Kidney epithelial cell (primary cell): Measurements from ENCODE around the gene COL8A1. TPM values are rescaled to one million over a fixed set of nuclear protein-coding genes. Genes with fewer than 3 reads are reported as not detected.

Source experiments
- DNase-seq: peaks from one replicate; pipeline ENCODE4 v3.0.0-alpha.2; 2010; ENCODE audit warnings: low read depth
- H3K27me3 ChIP-seq: 2 replicates; pipeline ENCODE4 v1.6.0; 2011; ENCODE audit warnings: low read length; ENCODE audit not compliant: control insufficient read depth, insufficient read depth
- H3K36me3 ChIP-seq: 2 replicates; pipeline ENCODE4 v1.5.1; 2011; ENCODE audit warnings: low read length; ENCODE audit not compliant: control insufficient read depth, insufficient read depth
- H3K4me3 ChIP-seq: 2 replicates; pipeline ENCODE4 v1.5.1; 2011; ENCODE audit warnings: low read depth, mild to moderate bottlenecking, control low read depth, low read length
- CTCF ChIP-seq: IDR thresholded peaks from 2 replicates; pipeline ENCODE4 v1.5.1; 2011; ENCODE audit warnings: mild to moderate bottlenecking, moderate library complexity, low read length, control low read depth, inconsistent platforms; ENCODE audit not compliant: insufficient read depth, poor library complexity, severe bottlenecking
- total RNA-seq: library from RNA; depleted of rRNA; stranded (reverse); fragments of >200 nt; gene quantifications from 2 replicates; pipeline ENCODE4 v1.2.3, GENCODE V29; 2015

Gene COL8A1
- total RNA-seq, 1 donor from 2014 or later = 24.4 TPM

- no peak for TF ChIP-seq CTCF
- Histone ChIP-seq H3K36me3 (no peaks in the 10 kb centered on the region), H3K4me3 (no peak overlapping the region), H3K27me3 (no peaks in the 10 kb centered on the region)
- no peak for DNase-seq
Observed at GRCh38 chr3:99765042-99765942, 126.9 kb downstream of the COL8A1 start.

DNA sequence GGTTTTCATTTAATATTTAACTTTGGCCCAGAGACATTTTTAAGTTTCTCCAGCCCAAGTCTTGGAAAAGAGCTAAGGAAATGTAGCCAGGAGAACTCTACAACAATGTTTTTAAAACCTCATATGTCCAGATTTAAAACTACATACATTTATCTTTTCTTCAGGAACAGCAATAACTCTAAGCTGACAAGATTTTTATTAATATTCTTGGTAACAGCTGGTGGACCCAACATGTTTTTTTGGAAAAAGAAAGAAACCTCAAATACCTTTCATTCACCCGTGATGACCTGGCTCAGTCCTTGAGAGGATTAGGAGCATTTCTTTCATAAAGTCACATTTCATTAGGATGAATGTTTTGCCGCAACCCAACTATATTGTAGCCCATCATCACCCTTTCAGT, 128.9 kb downstream of the COL8A1 start:
- no peak for TF ChIP-seq CTCF
- H3K36me3 ChIP-seq = no peaks in the 10 kb centered on the region
- H3K4me3 ChIP-seq = no peak overlapping the region
- no peaks in the 10 kb centered on the region for H3K27me3 ChIP-seq
- DNase-seq = no peak

DNA sequence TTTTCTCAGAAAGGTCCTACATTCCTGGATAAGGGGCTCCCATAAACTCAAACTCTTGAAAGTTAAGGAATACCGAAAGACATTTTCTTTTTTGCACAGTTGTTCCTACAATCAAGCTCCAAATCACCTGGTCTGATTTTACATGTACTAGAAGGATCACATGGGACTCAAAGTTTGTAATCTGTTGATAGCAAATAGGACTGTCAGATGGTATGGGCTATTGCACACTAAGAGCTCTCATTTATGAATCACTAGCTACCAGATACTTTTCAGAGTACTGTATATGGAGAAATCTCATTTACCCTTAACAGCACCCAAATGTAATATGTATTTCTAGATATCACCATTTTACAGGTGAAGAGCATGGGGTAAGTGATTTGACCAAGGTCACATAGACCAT, 129.7 kb downstream of the COL8A1 start:
- Histone ChIP-seq H3K27me3 (no peaks in the 10 kb centered on the region), H3K36me3 (no peaks in the 10 kb centered on the region), H3K4me3 (no peak overlapping the region)
- no peak for TF ChIP-seq CTCF
- no peak for DNase-seq

DNA sequence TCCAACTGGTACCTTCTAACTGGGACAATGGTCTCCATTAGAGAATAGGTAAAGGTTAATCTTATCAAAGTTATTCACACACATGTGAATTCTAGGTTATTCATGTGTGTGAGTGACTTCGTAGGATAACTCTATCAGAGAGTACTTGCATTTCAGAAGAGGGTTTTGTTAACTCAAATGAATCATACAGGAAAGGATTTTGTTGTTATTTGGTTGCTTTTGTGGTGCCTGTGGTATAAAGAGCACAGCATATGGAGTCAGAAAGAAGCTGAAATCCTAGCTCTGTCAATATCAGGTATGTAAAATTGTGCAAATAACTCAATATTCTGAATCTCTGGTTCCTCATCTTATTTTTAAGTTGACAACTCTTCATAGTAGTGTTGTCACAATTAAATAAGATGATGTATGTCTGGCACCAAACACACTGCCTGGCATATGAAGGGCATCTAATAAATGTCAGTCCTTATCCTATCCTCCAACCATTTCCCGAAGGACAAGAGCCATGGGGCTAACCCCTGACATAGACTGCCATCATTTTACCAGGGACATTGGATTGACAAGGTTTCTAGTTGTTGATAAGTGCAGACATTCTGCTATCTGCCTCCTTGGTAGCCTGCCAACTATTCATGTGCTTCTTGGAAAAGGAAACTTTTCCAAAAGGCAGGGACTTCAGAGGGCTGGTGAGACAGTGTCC, 130.6 kb downstream of the COL8A1 start:
- no peak overlapping the region for H3K4me3 ChIP-seq
- TF ChIP-seq CTCF = no peak
- DNase-seq = no peak
- no peaks in the 10 kb centered on the region for H3K27me3 ChIP-seq
- no peaks in the 10 kb centered on the region for H3K36me3 ChIP-seq

- no peaks in the 10 kb centered on the region for H3K36me3 ChIP-seq
- no peak for TF ChIP-seq CTCF
- H3K4me3 ChIP-seq = no peak overlapping the region
- DNase-seq = no peak
- H3K27me3 ChIP-seq = no peaks in the 10 kb centered on the region
Observed at GRCh38 chr3:99772171-99772570, 133.8 kb downstream of the COL8A1 start.
